GM21390 (cell line): ENCODE results near the gene LSM4.

Experiments used
- ATAC-seq: cut with Tn5 transposase; IDR thresholded peaks from one replicate; pipeline ENCODE4 v1.9.1; 2021; ENCODE audit not compliant: unreplicated experiment

The LSM4 gene

DNA sequence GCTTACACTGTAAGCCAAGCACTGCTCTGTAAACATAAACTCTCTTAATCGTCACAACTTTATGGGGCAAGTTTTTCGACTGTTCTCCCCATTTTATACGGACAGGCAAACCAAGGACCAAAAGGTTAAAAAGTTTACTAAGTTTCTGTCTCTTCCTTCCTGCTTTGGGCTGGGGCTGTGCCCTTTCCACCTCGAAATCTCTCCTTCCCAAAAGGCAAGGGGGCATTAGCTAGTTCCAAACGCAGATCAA lies 43.7 kb downstream of the LSM4 start:
- no peak for ATAC-seq

DNA sequence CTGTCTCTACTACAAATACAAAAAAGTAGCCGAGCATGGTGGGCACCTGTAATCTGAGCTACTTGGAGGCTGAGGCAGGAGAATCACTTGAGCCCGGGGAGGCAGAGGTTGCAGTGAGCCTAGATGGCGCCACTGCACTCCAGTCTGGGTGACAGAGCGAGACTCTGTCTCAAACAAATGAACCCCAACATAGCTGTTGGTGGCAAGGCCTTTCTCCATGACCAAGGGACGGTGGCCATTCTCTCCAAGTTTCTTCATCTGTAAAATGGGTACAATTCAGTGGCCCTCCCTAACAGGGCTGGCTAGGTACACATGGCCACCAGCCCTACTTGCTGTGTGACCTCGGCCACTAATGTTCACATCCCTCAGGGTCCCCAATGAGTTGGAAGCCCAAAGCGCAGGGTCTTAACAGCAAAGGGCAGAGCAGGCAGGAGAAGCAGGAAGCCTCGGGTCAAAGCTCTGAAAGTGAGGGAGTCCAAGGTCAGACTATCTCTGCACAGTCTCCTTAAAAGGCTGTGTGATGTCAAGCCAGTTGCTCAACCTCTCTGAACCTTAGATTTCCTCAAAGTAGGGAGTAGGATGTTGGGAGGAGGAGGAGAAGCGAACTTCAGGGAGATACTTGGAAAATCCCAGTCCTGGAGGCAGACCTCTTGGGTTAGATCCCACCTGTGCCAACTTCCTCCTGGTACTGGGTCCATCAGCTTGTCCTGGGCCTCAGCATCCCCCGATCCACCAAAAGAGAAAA lies 44.2 kb downstream of the LSM4 start:
- ATAC-seq = no peak

DNA sequence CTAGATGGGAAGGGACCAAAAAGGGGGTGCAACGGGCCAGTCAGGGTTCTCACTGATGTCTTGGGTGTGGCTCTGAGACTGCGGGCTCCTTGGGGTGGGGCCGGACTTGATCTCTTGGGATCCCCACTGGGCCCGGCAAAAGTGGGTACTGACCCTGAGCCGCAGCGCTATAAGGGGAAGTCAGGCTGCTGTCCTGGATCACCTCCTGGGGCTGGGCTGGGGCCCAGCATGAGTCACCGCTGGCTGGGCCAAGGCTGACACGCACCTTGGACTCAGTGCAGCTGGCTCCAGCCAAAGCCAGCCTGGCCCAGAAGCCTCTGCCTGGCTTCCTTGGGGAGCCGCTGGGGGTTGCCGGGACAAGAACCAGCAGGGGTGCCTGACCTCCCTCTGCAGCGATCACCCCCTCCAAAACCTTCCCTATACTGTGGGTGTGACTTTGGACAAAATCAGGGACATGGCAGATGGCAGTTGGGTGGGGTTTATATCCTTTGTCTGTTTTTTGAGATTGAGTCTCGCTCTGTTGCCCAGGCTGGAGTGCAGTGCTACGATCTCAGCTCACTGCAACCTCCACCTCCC lies 48.0 kb downstream of the LSM4 start:
- no peak for ATAC-seq

DNA sequence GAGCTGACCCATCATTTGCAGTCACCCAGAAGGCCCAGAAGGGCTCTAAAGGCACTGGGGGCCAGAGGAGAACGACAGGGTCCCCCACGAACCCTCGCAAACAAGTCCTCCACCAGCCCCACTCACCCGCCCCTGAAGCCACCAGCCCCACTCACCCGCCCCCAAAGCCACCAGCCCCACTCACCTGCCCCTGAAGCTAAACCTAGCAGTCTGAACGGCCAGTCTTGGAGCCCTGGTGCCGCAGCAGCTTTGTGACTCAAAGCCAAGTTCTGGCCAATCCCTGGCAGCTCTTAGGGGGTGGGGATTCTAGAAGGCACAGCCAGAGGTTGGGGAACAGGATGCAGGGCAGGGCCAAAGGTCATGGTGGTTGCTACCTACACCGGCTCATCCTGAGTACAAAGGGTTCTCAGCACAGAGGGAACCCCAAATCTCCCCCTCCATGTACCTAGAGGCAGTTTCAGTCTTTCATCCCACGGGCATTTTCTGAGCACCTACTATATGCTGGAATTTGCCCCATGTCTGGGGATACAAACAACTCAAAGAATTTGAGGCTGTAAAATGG lies 48.6 kb downstream of the LSM4 start, which contains the start of gene IQCN:
Gene IQCN, minus strand, starts transcription at position 234 of the 562 bp plus-strand sequence. CDS start 4,974 bp downstream, outside the sequence.
- ATAC-seq = no peak

DNA sequence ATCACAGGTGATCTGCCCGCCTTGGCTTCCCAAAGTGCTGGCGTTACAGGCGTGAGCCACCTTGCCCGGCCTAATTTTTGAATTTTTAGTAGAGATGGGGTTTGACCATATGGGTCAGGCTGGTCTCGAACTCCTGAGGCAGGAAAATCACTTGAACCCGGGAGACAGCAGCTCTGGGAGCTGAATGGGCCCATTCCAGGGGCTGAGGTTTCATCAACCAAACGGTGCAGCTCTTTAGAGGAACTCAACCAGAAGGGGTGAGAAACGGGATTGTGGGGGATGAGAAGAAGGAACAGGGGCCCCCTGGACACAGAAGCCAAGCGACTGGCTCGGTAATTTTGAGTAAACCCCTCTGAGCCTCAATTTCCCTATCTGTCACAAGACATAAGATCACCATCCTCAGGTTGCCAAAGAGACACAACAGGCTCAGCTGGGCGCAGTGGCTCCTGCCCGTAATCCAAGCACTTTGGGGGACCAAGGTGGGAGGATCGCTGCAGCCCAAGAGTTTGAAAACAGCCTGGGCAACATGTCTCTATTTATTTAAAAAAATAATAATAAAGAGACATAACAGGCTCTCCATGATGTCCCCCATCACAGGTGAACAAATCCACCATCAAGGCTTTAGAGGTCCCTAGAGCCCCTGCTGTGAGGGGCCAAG lies 49.2 kb downstream of the LSM4 start:
- ATAC-seq = no peak

DNA sequence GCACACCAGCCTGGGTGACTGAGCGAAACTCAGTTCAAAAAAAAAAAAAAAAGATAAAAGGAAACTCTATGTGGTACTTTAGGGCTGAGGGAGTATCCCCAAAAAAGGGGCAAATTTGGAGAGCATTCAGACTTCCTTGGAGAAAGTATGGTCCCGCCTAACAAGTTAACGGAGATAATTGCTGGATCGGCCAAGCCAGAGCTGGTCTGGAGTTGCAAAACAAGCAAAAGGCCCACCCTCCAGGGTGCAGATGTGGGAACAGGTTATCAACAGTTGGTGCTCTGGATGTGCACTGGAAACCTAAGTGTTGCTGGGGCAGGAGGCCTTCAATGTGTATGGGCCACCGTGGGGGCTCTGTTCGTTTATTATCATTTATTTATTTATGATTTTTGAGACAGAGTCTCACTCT lies 51.4 kb downstream of the LSM4 start:
- no peak for ATAC-seq

DNA sequence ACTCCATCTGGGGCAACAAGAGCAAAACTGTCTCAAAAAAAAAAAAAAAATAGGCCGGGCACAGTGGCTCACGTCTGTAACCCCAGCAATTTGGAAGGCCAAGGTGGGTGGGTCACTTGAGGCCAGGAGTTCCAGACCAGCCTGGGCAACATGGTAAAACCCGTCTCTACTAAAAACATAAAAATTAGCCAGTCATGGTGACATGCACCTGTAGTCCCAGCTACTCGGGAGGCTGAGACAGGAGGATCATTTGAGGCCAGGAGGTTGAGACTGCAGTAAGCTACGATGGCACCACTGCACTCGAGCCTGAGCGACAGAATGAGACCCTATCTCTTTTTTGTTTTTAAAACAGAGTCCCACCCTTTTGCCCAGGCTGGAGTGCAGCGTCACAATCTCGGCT lies 52.5 kb downstream of the LSM4 start:
- no peak for ATAC-seq

DNA sequence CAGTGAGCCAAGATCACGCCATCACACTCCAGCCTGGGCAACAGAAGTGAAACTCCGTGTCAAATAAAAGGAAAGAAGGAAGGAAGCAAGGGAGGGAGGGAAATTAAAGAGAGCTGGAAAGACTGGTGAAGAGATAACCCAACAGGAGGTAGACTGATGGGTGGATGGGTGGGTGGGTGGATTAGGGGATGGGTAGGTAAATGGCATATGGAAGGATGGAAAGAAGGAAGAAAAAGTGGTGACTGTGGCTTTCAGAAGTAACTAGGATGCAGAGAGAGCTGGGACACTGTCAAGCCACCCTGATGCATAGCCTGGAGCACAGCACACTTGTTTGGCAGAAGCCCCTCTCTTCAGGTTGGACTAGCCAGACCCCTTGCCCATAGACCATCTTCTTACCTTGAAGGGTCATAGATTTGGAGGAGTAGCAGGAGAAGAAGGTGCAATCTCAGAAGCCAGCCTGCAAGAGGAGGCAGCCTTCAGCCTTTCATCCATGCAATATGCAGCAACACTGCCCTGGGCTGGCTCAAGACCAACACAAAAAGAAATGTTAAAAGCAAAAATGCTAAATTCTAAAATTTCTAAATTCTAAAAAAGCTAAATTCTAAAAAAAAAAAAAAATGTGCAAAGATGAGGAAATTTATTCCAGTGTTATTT lies 53.7 kb downstream of the LSM4 start:
- no peak for ATAC-seq

DNA sequence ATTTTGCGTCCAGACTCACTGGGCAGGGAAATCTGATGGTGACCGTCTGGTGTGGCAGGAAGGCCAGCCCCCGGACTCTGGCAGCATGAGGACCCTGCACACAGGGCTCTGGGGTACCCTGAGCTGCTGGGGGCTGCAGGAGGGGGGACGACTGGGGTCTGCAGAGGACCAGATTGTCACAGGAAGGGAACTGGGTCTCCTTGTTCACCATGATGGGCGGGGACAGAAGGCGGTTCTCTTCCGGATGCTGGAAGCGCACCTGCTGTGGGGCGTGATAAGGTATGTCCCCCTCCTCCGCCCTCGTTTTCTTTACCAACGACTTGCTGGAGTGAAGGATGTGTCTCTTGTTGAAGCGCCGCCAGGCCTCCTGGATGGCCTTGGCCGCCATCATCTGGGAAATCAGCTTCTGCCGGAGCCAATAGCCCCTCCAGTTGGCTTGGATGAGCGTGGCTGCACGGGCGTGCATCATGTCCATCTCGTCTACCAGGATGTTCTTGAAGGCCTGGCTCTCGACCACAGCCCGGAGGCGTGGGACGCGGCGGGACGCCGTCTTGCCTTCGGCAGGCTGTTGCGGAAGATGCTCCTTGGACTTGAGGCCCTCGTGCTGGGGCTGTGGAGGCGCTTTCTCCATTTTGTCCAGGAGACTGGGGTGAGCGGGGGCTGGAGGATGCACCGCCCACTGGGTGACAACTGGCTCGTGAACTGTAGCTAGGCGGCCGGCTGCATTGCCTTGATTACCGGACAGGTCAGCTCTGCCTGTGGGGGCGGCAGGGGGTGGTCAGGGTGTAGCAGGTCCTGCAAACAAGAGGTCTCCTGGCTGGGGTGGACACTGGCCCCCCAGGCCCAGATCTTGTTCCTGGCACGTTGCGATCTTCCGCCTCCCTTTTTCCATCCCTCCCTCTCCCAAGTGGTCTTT lies 55.8 kb downstream of the LSM4 start:
- no peak for ATAC-seq

DNA sequence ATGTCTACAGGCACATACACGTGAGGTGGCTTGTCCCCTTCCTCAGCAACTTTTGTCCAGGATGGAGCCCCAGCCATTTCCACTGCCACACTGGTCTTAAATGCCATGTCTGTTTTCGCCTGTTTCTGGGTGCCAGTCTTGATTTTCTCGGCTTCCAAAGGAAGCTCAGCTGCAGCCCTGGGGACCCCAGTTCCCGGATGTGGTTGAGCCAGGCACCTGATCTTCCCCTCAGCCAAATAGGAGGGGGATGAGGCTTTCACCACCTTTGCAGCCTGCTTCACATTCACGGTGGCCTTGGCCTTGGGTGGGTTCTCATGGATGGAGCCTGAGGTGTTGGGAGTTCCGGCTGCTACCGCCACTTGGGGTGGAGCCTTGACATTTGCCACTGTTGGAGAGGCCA lies 57.3 kb downstream of the LSM4 start:
- no peak for ATAC-seq

DNA sequence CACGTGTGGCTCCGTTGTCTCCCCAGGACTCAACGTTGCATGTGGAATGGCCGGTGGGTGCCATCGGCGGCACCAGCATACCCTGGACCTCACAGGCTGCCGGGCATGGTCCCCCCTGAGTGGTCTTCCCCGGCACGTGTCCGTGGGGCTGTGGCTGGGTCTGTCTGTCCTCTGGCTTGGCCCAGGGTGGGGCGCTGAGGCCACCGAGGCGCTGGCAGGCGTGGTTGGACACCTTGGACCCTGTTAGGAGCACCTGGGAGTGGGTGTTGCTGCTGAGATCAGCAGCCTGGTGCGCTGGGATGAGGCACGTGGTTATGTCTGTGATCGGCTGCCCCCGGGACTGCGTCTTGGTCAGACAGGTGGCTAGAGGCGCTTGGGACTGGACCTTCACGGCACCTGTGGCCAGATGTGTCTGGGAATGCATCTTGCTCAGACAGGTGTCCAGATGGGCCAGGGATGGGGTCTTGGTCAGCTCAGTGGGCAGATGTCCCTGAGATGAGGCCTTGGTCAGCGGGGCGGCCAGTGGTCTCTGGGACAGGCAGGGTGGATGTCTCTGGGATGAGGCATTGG lies 57.8 kb downstream of the LSM4 start:
- no peak for ATAC-seq

DNA sequence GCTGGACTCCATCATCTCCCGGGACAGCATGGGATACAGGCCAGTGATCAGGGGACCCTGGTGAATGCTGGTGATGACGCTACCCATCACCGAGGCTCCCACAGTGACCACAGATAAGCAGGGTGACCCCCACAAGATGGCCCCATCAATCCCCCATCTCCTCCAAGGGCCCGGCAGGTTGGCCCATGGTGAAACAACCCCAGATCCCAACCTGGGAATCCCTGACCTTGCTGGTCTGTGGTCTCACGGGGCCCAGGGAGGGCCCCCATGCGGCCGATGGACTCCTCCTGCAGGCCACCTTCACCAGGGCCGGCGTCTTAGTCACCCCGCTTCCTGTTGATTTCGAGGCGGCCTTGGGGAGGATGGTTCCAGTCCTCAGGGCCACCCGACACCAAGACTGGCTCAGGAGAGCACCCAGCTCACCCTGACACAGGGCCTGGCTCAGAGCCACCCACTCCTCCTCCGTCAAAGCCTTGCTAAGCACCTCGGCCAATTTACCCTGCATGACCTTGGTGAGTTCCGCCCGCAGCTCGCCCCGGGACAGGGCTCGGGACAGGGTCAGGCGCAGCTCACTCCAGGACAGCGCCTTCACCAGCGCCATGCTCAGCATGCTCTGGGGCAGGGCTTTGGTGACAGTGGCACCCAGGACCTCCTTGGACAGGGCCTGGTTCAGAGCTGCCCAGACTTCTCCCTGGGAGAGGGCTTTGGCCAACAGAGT lies 58.6 kb downstream of the LSM4 start:
- no peak for ATAC-seq

DNA sequence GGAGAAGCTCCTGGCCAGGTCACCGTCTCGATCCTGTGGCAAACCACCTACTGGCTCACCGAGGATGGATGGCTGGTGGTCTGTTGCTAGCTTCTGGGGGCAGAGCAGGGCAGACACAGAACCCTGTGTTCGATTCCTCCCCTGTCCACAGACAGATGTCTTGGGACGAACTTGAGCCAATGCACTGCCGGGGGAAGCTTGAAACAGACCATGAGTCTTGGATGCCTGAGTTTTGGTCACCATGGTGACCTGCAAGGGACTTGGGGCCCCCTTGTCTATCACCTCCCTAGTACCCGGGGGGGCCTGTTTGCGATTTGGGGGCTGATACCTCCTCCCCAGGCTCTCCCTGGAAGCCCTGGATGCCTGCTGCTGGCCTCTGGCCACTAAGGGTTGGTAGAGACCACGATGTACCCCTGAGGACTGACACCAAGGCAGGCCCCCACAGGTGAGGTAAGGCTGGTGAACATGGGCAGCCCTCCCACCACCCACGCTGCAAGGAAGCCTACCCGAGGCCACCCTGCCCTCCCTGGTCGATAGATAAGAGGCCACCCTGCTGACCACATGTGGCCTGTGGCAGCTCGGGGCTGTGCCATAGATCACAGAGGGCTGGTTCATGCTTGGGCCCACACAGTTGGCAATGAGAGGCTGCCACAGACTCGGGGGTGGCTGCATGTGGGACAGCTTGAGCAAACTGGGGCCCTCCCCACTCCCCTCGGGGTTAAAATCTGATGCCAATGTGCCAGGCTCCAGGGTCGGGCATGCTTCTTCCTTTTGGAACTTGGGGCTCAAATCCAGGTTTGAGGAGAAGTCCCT lies 59.3 kb downstream of the LSM4 start:
- no peak for ATAC-seq

DNA sequence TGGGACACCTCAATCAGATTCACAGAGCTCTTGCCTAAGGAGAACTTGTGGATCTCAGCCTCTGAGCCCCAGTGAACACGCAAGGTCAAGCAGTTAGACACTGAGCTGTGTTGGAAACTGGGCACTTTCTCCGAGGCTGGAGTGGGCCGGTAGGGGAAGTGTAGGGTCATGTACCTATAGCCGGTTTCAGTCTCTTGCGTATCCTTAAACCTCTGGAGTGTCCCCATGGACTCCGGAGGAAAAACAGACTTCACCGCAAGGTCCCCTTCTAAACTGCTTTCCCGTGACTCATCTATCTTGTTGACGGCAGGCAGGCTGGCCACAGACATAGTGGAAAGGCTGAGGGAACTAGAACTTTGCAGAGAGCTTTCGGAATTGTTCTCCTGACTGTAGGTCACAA lies 60.0 kb downstream of the LSM4 start:
- ATAC-seq = no peak

DNA sequence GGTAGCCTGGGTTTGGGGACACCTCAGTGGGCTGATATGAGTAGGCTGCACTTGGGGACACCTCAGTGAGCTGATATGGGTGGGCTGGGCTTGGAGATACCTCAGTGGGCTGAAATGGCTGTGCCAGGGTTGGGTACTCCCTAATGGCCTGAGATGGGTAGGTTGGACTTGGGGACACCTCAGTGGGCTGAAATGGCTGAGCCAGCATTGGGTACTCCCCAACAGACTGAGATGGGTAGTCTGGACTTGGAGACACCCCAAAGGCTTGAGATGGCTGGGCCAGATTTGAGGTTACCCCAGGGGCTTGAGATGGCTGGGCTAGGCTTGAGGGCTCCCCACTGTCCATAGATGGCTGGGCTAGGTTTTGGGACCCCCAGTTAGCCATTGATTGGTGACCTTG lies 60.7 kb downstream of the LSM4 start:
- no peak for ATAC-seq

DNA sequence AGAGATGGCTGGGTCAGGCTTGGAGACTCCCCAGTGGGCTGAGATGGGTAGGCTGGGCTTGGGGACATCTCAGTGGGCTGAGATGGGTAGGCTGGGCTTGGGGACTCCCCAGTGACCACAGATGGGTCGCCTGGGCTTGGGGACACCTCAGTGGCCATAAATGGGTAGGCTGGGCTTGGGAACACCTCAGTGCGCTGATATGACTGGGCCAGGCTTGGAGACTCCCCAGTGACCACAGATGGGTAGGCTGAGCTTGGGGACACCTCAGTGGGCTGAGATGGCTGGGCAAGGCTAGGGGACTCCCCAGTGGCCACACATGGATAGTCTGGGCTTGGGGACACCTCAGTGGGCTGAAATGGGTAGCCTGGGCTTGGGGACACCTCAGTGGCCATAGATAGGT lies 61.4 kb downstream of the LSM4 start:
- no peak for ATAC-seq

DNA sequence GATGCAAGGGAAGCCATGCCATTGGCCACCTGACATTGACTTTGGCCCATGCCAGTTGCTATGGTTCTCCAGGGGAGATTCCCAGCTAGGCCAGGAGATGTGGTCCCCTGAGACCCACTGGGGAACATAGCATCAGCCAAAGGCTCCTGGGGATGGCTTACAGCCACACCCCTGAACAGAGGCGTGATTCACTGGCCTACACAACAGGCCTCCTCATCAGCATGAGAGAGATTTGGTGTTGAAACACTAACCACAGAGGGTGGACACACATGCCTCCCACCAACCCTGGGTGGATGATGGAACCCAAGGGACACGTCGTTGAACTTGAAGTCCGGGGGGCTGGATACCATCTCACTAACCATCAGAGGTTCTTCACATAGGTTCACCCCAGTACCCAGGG lies 63.0 kb downstream of the LSM4 start:
- no peak for ATAC-seq

DNA sequence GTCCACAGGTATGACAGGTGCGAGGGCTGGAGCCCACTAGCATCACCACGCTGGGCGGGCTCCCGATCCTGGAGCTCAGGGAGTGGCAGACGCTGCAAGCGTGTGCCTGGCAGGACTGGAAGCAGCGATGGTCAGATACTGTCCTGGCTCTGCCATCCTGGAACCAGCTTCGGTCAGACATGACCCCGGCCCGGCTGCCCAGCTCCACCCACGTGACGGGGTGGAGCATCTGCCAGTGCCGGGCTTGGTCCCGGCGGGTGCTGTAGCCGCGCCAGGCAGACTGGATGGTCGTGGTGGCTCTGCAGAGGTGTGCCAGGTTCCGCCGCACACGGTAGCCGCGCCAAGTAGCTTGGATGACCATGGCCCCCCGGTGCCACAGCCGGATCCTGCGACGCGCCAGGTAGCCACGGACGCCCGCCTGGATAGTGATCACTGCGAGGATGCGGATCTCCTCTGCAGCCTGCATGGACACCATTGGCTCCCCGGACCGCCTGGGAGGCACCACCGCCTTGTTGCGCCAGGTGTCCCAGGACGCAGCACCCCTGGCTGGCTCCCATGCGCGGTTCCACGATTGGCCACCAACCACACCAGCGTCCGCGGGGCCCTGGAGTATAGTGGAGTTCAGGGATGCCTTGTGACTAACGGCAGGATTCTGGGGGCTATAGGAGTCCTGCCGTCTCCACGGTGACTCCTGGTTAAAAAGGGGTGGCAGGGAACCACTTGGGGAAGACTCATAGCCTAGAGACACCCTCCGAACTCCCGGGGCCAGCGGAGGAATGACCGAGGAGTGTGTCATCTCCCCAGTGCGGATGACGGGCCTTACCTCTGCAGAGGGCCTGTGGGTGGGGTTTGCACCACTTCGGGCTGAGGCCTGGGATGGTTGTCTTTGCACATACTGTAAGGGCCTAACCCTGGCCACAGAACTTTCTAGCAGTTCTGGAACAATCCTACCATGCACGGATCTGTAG lies 65.1 kb downstream of the LSM4 start:
- no peak for ATAC-seq
